C1 segment of cervical spinal cord (tissue), 14 donors: ENCODE measurements around the gene PDZRN3.
"Not testable (repeated sequence)": the region's sequence is repeated elsewhere in the genome, so short reads cannot be mapped to it uniquely, and the experiment has no call there.

ENCODE experiments used
- DNase-seq, 14 donors: peaks; one replicate each; lab custom pipeline; 2025; lab: John Stamatoyannopoulos, UW

PDZRN3 gene

DNA sequence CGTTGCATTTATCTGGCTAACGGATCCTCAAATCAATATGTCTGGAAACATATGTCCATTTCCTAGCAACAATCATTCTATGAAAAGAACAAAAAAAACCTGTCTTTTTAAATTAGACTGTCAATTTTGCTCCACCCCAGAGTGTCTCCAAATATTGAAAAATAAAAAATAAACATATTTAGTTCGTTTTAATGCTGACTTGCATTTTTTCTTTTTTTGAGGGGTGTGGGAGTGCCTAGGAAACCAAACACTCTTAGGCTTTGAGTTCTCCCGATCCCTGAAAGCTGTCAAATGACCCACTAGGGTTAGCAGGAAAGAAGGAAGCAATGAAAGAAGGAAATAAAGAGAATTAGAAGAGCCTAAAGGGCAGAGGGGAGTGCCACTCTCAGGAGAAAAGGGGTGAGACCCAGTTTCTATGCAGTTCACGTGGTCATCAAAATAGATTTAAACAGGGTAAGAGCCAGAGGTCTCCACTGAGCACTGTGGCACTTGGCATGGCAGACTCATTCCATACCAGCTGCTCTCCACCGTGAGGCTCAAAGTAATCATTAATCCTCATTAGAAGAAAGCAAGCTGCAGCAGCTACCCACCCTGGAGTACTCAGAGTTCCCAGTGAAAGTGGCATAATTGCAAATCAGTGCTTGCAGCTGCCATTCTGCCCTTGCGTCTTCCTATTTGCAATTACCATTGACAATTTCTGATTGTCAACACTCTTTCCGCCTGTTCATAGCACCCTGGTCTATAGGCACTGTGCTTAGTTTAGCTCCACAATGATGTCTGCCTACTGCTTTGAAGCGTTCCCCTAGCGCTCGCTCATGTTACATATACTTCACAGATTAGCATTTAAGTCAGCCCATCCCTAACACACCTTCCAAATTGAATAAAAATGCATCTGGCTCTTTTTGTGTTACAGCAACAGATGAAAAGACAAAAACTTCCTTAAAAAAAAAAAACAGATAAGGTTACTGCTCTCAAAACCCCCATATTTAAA, 32.3 kb downstream of the PDZRN3 start:
- DNase-seq: no peak

DNA sequence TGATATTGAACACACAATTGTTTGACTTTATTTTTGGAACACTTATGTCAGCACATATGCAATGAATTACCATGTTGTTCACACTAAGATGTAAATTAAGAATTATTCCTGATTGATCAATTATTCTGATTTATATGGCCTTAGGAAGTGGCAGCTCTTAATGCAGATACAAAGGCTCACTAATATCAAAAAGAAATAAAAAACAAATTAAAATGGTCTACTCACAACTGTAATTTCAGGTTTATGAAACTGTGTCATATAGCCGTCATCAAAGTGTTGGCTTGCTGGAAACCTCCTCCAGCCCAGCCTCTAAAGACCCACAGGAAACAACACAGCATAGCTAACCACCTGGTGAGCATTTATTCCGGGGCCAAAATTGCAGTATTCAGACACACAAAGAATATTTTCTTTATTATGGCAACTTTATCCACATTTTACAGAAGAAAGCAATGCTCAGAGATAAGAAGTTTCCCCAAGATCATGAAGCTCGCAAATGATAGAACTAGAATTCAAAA, 33.4 kb downstream of the PDZRN3 start:
- DNase-seq: no peak

- no peak for DNase-seq
Measured at GRCh38 chr3:73586628-73587027, 38.1 kb downstream of the PDZRN3 start.

DNA sequence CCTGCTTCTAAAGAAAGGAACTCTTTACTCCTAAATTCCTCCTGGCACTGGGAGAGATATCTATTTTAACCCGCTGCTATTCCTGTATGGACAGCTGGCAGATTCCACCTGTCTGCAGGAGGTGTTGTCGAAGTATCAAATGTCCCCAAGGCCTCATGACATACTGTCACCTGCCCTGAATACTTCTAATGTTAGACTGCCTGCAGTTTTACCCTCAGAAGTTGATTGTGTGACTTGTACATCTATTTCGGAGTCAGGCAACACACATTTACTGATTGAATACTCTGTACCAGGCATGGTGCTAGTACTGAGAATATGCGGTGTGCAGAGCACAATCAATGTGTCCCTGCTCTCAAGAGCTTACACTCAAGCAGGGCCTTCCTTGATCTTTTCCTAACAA, 38.6 kb downstream of the PDZRN3 start:
- no peak for DNase-seq

DNA sequence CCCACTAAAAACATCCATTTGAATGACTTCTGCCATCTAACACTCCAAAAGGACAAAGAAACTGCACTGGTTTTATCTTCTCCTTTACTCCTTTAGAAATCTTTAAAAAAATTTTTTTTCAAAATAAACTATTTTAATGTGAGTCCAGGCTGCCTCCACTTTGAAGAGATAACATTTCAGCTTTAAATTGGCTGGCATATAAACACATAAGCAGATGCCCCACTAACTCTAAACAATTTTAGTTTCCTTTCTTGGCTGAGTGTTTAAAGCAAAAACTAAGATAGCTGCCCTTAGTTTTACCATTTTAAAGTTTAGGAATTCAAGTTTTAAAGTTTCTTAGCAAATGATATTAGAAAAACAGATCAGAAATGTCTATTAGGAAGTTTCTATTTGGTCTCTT, 39.9 kb downstream of the PDZRN3 start:
- DNase-seq: no peak

- no peak for DNase-seq
Measured at GRCh38 chr3:73582535-73582934, 42.2 kb downstream of the PDZRN3 start.

GRCh38 chr3:73581134-73581846, 43.5 kb downstream of the PDZRN3 start:
- DNase-seq: no peak

GRCh38 chr3:73580343-73580742, 44.4 kb downstream of the PDZRN3 start:
- no peak for DNase-seq

GRCh38 chr3:73577704-73578103, 47.0 kb downstream of the PDZRN3 start:
- DNase-seq: no peak

GRCh38 chr3:73576999-73577461, 47.7 kb downstream of the PDZRN3 start:
- DNase-seq: no peak

- no peak for DNase-seq
Measured at GRCh38 chr3:73575953-73576352, 48.8 kb downstream of the PDZRN3 start.

GRCh38 chr3:73575519-73575918, 49.2 kb downstream of the PDZRN3 start:
- DNase-seq: no peak

DNA sequence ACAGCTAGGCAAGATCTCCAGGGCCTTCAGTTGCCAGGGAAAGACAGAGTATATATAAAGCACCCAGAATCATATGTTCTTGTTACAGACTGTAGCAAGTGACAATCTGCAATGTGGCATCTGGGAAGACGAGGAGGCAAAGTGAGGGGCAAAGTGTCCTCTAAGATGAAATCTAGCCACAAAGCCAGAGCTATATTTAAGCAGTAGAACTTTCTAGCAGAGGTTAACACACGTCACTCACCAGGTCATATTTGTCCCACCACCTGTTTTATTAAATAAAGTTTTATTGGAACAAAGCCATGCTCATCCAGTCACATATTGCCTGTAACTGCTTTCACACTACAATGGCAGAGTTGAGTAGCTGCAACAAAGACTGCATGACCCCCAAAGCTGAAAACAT, 51.5 kb downstream of the PDZRN3 start:
- no peak for DNase-seq

DNA sequence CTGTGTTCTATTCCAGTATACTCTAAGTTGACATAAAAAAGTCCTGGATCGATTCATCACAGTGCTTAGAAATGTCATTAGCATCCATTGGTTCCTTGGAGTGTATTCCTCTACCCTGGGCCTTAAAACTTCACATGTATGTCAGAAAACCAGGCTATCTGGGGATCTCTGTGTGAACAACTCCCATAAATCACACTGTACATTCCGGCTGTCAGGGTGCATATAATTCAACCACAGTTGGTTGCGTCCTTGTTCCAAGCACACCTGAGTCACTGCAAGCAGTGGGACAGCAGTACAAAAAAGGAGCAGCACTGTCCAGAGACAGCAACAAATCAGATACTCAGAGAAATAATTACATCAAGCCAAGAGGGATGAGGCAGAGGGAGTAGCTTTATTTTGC, 52.4 kb downstream of the PDZRN3 start:
- no peak for DNase-seq

DNA sequence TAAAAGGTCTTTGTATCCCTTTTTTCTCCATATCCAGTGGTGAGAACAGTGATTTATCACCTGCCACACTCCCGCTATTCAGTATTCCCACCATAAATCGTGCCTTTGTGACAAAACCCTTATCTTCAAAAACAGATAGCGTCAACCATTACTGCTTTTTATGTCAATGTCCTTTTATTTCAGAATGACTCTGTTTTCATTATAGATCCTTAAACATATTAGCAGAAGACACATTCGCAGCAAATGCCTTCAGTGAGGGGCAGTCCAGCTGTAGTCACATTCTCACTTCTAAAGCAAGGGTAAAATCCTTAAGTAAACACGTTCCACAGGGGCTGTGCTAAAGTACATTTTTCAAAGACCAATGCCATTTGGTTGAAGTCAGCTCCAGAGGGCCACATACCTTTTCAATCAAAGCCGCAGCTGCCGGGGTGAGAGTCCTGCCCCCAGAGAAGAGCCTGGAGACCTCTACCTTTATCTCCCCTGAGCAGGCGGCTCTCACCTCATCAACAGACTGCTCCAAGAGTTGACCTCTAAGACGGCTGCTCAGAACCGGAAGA, 53.4 kb downstream of the PDZRN3 start:
- DNase-seq: no peak

GRCh38 chr3:73569246-73569760, 55.4 kb downstream of the PDZRN3 start:
- no peak for DNase-seq

DNA sequence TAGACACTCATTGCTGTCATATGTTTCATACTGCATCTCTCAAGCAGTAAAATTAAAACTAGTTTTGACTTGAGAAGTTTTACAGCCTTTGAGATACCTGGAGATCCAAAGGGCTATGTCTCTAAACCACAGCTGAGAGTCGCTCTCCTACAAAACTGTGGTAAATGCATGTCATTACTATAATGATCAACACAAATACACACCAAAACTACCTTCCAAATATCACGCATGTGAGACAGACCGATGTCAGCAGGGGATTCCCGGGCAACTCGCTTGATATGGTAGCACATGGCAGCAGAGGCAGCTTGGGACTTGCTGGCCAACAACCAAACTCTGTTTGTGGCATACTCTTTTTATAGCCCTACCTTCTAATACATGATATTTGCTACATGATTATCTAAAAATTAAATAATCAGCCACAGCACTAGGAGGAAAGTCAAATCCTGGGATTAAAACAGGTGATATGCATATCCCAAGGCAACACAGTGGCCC, 56.3 kb downstream of the PDZRN3 start:
- no peak for DNase-seq

DNA sequence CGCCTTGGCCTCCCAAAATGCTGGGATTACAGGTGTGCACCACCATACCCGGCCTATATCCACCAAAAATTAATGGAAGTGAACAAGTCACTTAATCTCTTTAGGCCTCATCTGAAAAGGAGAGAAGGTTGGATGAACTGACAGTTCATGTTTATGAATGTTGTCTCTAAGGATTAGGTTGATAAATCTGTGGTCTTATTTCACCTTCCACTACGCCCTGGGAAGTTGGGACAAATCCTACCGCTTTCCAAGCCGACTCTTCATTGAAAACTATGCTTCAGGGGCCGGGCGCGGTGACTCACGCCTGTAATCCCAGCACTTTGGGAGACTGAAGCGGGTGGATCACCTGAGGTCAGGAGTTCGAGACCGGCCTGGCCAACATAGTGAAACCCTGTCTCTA, 59.4 kb downstream of the PDZRN3 start:
- DNase-seq: not testable (repeated sequence)

GRCh38 chr3:73563896-73564582, 60.7 kb downstream of the PDZRN3 start:
- no peak for DNase-seq

- DNase-seq: no peak
Measured at GRCh38 chr3:73561494-73561893, 63.2 kb downstream of the PDZRN3 start.

- no peak for DNase-seq
Measured at GRCh38 chr3:73559749-73560148, 65.0 kb downstream of the PDZRN3 start.
